Activated CD8-positive, alpha-beta memory T cell treated with anti-CD3 and anti-CD28 coated beads for 36 hours (primary cell): ENCODE data around the gene COL18A1. TPM values are rescaled to one million over a fixed set of nuclear protein-coding genes. Genes with fewer than 3 reads are reported as not detected.
"Not testable (repeated sequence)": the region's sequence is repeated elsewhere in the genome, so short reads cannot be mapped to it uniquely, and the experiment has no call there.

Experiments
- CTCF ChIA-PET: fragments of 350-600 bp; sonication (Branson Sonifier 250); formaldehyde crosslinking; loops from one replicate; lab custom pipeline; 2021; ENCODE audit warnings: antibody characterized with exemption; lab: Charles Lee
- POLR2A ChIA-PET: fragments of 350-600 bp; sonication (Branson Sonifier 250); formaldehyde crosslinking; loops from one replicate; lab custom pipeline; 2021; ENCODE audit warnings: antibody characterized with exemption; lab: Charles Lee
- total RNA-seq, 2 experiments: library from RNA; stranded (reverse); gene quantifications; one replicate each; pipeline ENCODE4 v1.2.3, GENCODE V29; 2021

The COL18A1 gene
- total RNA-seq, 2 experiments from 2014 or later, result 1.9 TPM

DNA sequence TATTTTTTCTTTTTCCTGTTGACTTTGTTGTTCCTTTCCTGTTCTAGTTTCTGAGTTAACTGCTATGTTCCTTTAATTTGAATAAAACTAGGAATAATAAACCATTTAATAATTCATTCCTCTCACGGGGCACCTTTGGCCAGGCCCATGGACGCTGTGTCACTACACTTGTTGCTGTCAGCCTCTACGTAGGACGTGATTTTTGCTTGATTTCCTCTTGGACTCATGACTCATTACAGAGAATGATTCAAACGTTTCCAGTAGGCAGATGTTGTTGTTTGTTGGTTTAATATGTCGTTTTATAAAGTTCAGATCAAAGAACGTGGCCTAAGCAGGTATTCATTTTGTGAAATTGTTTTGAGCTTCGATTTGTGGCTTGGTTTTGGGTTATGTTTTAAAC lies 146.4 kb downstream of the COL18A1 start:
- ChIA-PET CTCF (interaction anchor here (0.6 to 1.2 kb wide), 3 partner anchors 8 to 212 kb away, joined by 3 read pairs; no protein-coding TSS in a partner anchor), POLR2A (interaction anchor here (0.7 to 0.9 kb wide), 2 partner anchors 41 to 267 kb away, joined by 3 to 4 read pairs; no protein-coding TSS in a partner anchor)

DNA sequence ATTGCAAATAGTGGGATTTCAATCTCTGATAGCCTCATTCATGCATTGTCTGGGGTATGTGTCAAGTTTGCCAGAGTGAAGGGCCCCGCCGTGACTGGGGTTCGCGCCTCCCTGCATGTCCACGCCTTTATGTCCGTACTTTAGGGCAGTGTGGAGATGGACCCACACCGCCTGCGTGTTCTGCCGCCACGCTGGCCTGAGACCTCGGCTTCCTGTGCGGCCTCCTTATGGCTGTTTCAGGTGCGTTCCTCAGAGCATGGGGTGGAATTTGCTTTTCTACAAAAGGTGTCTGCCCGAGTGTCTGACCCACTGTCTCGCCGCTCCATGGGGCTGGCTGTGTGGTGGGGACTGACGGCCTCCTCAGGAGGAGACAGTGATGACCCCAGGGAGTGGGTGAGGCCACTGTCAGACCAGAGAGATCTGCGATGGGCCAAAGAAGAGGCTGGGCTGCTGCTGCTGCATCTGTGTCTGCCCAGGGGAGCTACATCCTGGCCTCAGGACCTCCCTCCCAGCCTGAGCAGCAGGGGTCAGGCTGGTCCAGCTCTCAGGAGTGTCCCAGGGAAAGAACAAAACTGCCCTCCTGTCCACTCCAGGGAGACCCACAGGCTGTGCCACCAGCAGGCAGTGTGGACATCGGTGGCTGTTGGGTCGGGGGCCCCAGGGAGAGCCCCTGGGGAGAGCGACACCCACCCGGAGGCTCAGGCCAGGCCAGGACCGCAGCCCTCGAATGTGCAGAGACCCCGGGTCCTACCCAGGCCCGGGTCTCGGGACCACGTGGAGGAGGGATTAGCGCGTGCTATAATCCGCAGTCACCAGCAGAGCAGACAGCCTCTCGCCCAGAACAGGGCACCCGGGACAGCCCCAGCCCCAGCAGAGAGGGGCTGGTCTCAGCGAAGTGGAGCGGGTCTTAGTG lies 147.1 kb downstream of the COL18A1 start:
- POLR2A ChIA-PET, result no interaction called here
- CTCF ChIA-PET, result interaction anchor here (1.1 to 1.2 kb wide), 2 partner anchors 9 to 69 kb away, joined by 3 read pairs; no protein-coding TSS in a partner anchor

DNA sequence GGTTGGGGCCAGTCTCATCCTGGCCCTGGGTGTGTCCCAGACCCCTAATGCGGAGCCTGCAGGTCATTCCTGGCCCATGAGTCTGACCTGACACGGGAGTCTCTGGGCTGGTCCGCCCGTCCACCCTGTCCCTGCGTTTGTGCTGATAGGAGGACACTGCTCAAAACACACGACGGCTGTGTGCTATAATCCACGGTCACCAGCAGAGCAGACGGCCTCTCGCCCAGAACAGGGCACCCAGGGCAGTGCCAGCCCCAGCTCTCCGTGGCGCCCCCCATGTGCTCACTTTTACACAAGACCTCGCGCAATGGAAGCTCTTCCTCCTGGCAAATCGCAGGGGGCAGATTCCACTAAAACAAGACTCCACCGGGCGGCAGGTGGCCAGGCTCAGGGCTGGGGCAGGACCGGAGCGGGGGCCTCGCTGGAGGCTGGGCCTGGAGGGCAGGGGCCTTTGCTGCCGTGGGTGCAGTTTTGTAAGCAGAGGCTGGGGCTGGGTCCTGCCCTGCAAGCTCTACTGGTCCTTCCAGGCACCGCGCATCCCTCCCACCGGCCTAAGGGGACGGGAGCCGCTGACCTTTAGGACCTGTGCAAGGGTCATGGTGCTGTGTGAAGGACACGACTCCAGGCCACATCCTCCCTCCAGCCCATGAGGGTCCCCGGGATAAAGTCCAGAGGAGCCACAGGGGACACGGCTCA lies 147.9 kb downstream of the COL18A1 start:
- POLR2A ChIA-PET, result no interaction called here
- CTCF ChIA-PET, result no interaction called here

DNA sequence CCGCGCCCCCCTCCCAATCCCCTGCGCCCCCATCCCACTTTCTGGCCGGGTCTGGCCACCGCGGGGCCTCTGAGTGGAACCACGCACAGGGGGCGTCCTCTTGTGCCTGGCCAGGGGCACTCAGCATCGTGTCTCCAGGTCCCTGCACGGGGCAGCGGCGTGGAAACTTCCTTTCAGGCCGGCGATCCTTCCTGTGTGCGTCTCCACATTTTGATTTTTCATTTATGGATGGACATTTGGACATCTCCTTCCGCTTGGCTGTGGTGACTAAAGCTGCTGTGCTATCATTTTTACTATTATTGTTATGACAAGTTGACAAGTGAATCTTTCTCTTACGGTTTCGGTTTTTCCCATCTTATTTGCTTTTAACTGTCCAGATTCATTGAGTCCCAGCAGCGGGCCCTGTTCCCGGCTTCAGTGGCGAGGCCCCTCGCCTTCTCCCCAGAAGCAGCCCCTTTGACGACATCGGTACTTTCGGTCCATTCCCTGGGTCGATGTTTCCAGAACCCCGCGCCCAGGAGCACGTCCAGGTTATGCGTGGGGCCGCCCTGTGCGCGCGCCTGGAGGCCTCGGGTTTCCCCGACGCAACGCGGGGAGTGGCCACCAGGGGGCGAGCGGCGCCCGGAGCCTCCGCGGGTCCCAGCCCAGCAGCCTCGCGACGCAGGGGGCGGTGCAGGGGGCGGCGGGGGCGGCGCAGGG lies 149.7 kb downstream of the COL18A1 start:
- POLR2A ChIA-PET, result no interaction called here

DNA sequence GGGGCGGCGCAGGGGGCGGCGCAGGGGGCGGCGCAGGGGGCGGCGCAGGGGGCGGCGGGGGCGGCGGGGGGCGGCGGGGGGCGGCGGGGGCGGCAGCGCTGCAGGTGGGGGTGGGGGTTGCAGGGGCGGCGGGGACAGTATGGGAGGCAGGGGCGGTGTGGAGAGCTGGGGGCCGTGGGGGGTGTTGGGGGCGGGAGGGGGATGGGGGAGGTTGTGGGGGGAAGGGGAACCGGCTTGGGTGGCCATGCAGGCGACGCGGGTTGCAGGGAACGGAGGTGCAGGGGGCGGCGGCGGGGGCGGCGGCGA lies 150.2 kb downstream of the COL18A1 start:
- POLR2A ChIA-PET, result no interaction called here
- CTCF ChIA-PET, result interaction anchor here (1.4 to 2.2 kb wide), 3 partner anchors 37 to 264 kb away, joined by 5 to 22 read pairs (median 11); no protein-coding TSS in a partner anchor

More for the DNA sequence above, 149.7 kb downstream of the COL18A1 start:
- CTCF ChIA-PET, result interaction anchor here (0.8 kb wide), 1 partner anchor 41 kb away, joined by 3 read pairs; no protein-coding TSS in a partner anchor

DNA sequence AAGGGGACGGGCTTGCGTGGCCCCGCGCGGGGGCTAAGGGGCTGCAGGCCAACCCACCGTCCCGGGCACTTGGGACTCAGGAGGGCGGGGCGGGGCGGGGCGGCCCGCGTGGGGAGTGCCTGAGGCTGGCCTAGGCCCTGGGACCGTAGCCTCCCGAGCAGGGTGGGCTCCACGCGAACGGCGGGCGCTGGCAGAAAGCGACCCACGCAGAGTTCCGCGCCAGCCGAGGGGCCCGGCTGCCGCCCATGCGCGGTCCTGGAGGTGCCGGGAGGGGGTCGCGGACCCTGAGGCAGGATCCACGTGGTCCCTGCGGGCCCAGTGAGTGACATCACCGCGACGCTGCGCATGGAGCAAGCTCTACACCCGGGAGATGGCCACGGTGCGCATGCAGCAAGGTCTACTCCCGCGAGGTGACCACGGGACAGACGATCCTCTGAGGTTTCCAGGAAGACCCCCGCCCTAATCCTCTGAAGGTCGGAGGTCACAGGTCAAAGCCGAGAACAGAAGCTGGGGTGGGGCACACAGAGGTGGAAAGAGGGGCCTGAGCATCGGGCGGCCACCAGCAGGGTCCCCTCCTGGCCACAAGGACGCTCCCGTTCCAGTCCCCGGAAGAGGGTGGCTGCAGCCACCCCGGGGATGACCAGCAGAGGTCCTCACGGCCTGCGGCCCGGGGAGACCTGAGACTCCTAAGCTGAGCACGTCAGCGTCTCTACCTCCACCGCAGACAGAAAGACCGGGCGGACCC lies 150.8 kb downstream of the COL18A1 start:
- POLR2A ChIA-PET, result no interaction called here

DNA sequence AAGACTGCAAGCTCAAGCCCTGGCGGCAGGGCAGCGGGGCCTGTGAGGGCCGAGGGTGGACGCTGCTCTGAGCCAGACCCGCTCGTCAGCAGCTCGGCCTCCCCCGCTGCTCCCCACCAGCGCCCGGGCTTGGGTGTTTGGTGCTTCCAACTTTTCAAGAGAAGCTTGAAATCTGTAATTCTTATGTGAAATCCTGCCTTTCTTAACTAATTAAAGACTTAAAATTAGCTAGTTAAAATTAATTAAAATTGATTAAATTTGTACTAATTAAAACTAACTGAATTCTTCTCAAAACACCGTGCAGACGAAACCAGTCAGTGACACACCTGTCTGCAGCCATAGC lies 151.3 kb downstream of the COL18A1 start:
- POLR2A ChIA-PET, result no interaction called here

More for the DNA sequence above, 150.8 kb downstream of the COL18A1 start:
- CTCF ChIA-PET, result interaction anchor here (0.9 to 2.2 kb wide), 4 partner anchors 37 to 264 kb away, joined by 3 to 22 read pairs (median 8); no protein-coding TSS in a partner anchor

DNA sequence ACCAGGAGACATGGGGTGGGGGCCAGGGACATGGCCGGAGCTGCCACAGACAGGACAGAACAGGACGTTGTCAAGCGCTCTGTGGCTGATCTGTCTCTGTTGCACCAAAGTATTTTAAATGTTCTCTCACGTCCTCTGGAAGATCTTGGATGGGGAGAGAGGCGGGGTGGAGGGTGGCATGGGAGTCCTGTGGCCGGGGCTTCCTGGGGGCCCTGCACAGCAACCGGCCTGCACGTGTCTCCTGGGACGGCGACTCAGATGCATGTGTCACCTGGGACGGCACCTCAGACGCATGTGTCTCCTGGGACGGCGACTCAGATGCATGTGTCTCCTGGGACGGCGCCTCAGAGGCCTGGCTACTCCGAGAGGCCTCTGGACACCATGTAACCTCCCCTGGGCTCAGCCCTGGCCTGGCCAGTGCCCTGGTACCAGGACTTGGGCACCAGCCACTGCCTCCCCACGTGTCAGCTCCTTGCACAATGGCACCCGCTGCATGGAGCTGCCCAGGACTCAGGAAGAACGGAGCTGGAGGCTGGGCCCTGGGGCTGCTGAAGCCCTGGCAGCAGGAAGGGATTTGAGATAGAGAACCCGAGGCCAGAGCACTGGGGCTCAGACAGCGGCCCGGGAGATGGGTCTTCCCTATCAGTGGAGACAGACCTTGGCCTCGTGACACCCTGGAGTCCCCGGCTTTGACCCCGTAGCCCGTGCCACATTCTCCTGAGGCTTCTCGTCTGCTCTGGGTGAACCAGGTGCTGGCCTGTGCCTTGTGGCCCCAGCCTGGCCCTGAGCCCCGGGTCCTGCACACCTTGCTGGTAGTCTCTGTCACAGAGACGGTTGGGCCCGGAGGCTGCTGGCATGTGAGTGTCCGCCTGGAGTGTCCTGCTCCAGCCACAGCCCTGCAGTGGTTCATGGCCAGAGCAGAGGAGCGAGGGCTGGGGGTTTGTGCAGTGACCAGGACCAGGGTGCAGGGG lies 152.0 kb downstream of the COL18A1 start:
- CTCF ChIA-PET, result interaction anchor here (0.9 to 2.2 kb wide), 4 partner anchors 36 to 262 kb away, joined by 3 to 22 read pairs (median 8); no protein-coding TSS in a partner anchor
- POLR2A ChIA-PET, result no interaction called here

More for the DNA sequence above, 151.3 kb downstream of the COL18A1 start:
- CTCF ChIA-PET, result interaction anchor here (0.9 to 2.2 kb wide), 4 partner anchors 36 to 263 kb away, joined by 3 to 22 read pairs (median 8); no protein-coding TSS in a partner anchor

DNA sequence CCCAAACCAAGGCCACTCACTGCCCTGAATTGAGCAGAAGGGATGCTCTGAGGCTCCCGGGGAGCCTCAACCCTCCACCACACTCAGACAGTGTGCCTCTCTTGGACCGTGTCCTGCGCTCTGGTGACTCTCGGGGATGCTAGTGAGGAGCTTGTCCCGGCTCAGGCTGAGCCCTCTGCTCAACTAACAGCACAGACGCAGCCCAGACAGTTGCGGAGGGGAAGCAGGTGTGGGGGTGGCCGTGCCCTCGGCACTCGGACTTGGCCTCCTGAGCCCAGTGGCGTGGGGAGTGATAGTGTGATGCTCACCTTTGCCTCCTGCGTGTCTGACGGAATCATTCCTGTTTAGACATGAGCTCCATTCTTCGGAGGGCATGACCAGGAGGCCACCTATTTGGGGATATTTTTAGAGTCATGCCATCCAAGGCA lies 152.7 kb downstream of the COL18A1 start:
- CTCF ChIA-PET, result no interaction called here
- POLR2A ChIA-PET, result no interaction called here

DNA sequence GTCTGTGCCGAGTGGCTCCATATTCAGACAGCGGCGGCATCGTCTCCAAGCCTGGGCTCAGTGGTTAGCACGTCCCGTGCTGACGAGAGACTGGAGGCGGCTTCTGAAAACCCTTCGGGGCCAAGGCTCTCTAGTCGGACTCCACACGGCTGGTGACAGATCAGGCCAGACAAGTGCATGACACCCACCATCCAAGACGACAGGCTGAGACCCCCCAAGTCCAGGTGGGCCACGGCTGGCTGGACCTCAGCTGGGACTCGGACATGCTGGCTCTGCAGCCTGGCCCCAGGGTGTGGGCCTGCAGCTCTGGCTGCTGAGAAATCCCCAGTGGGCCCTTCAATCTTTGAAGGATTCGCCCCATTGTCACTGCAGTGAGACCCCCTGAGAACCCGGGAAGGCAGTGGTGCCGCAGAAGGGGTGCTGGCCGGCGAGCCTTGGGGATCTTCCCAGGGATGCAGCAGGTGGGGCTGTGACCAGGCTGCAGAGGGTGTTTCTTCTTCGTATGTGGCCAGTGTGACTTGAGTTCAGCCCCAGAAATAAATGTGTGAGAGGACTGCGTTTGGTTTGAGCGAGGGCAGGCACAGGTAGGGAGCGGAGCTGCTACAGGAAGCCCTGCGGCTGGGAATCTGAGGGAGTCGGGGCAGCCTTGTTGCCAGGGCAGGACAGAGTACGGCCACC lies 153.2 kb downstream of the COL18A1 start:
- POLR2A ChIA-PET, result no interaction called here
- CTCF ChIA-PET, result no interaction called here

DNA sequence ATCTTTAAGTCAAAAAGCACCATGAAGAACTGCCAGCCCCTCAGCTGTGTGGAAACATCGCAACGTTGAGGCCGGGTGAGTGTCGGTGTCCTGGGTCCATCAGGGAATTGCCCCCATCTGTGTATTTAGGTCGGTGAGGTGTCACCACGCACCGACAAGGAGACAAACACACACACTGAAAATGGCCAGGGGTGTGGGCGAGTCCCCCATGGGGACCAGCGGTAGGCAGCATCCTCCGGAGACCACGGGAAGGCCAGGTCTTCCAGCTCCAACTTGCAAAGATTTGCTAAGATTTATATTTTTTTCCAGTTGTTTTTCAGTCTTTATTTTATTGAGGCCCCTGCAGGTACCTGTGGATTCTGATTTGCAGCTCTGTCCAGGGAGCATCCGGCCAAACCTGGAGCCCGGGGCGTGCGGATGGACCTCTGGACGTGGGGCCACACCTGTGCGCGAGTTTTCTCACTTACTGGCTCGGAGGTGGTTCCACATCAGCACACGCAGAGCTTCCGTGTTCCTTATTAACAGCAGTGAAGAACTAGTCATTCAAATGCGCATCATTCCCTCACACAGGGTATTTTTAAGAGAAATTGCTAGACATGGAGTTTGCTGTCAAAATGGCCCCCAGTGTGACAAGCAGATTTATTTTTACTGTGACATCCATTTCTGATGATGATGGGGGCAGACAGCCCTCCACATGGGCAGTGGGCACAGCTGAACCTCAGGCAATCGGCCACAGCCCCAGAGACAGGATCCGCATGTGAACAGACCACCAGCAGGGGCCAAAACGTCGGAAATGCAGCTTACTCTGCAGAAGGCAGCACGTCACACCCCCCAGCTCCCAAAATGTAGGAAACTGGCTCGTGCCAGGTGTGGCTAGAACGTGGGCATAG lies 154.5 kb downstream of the COL18A1 start:
- CTCF ChIA-PET, result no interaction called here
- POLR2A ChIA-PET, result no interaction called here

DNA sequence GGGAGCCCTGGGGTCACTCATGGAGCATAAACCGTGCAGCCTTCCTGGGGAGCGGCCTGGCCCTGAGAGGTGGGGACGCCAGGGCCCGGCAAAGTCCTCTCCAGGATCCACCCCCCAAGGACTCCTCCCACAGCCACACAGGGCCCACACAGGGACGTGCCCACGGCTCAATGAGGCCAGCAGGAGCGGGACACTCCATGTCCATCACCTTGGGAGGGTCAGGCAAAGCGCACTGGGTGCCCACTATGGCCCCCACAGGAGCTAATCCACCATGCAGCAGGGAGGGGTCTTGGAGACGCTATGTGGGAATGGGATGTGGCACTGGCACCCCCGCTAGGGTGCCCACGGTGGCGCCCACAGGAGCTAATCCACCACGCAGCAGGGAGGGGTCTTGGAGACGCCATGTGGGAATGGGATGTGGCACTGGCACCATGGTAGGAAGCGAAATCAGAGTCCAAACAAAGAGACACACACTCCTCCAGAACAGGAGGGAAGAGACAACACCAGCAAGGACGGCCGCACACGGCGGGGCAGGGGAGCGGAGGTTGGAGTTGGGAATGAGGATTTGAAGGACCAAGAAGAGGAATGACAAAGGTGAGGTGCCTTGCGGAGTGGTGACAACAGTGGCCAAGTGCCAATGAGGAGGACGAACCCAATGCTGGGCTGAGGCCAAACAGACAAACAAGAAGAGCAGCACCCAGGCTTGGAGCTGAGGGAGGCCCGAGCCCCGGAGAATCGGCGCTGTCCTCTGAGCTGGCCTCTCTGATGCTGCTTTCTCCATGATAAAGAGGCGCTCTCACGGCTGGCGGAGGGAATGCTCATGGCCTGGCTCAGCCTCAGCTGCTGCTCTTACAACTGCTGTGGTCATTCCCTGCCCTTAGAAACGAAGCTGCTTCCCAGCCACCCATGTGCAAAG lies 155.4 kb downstream of the COL18A1 start:
- POLR2A ChIA-PET, result no interaction called here
- CTCF ChIA-PET, result interaction anchor here (1.8 kb wide), 1 partner anchor 260 kb away, joined by 4 read pairs; no protein-coding TSS in a partner anchor

DNA sequence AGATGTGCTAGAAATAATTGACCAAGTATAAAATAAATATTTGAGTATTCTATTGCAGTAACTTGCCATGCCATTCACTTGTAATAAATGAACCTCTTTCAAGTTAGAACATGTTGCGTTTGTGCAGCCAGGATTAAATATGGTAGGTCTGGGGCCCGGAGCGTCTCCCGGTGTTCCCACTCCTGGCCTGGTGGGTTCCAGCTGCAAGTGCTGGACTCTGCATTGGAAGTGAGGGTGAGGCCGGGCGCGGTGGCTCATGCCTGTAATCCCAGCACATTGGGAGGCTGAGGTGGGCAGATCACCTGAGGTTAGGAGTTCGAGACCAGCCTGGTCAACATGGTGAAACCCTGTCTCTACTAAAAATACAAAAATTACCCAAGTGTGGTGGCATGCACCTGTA lies 156.3 kb downstream of the COL18A1 start:
- CTCF ChIA-PET, result interaction anchor here (1.8 kb wide), 1 partner anchor 259 kb away, joined by 4 read pairs; no protein-coding TSS in a partner anchor
- POLR2A ChIA-PET, result not testable (repeated sequence)

DNA sequence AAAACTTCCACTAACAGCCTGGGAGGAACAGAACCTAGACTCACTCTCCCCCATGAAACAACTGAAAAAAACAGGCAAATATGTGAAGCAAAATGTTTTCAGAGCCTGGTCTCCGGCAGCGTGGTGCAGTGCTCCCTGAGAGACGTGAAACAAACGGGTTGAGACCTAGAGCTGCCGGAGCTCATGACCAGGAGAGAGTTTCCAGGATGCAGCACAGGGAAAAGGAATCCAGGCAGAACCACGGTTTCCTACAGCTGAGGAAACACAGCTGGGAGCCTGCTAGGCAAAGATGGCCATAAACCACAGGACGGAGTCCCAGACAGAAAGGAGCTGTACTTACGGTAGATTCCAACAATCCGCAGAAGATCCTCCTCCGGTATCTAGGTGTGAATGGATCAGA lies 157.4 kb downstream of the COL18A1 start:
- POLR2A ChIA-PET, result no interaction called here
- CTCF ChIA-PET, result interaction anchor here (1.1 kb wide), 1 partner anchor 34 kb away, joined by 3 read pairs; no protein-coding TSS in a partner anchor

DNA sequence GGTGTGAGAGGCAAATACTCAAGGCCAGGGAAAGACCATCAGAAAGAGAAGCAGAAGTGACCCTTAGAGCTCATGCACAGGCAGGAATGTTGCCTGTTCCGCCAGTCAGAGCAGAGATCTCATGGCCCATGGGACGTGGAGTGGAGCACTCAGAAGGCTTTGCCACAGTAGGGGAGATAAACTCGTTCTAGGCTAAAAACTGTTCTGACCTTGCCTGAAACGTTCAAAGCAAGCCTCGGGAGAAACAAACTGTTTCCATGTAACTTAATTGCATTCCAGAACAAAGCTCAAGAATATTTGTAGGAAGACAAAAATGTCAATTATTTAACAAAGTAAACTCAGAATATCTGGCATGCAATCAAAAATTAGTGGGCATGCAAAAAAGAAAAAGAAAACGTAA lies 158.0 kb downstream of the COL18A1 start:
- CTCF ChIA-PET, result interaction anchor here (1.1 kb wide), 1 partner anchor 34 kb away, joined by 3 read pairs; no protein-coding TSS in a partner anchor
- POLR2A ChIA-PET, result no interaction called here
